SK-MEL-5 (cell line): ENCODE results near the gene VPS4B. TPM values are rescaled to one million over a fixed set of nuclear protein-coding genes. Genes with fewer than 3 reads are reported as not detected.

Experiments
- DNase-seq: peaks from one replicate; pipeline ENCODE4 v3.0.0-alpha.2; 2016; ENCODE audit warnings: low read depth, low spot score
- in situ Hi-C: cut with HindIII; loops from 2 replicates; pipeline ENCODE4 v1.10.0; 2016; ENCODE audit warnings: low sequenced_read_pairs, high pct_unique_total_duplicates, low pct_unique_long_range_greater_than_20kb
- total RNA-seq: library from RNA; depleted of rRNA; stranded (reverse); fragments of >200 nt; shearing (Covaris generic); gene quantifications from 2 replicates; pipeline ENCODE4 v1.2.3, GENCODE V29; 2014

The VPS4B gene
- total RNA-seq, 1 experiment from 2014 or later, result 51.4 TPM

- DNase-seq, result peak; percentile 72
- in situ Hi-C loops, result no loop called here
These were observed 17.1 kb upstream of the VPS4B start for GRCh38 chr18:63439334-63439733.

GRCh38 chr18:63438181-63438580, 15.9 kb upstream of the VPS4B start:
- DNase-seq, result no peak
- in situ Hi-C loops, result no loop called here

GRCh38 chr18:63433334-63433866, 11.1 kb upstream of the VPS4B start:
- in situ Hi-C loops, result no loop called here
- no peak for DNase-seq

- in situ Hi-C loops, result no loop called here
- no peak for DNase-seq
These were observed 8.9 kb upstream of the VPS4B start for GRCh38 chr18:63431180-63431579.

- in situ Hi-C loops, result no loop called here
- DNase-seq, result no peak
These were observed 8.2 kb upstream of the VPS4B start for GRCh38 chr18:63430526-63430925.

GRCh38 chr18:63427558-63427957, 5.3 kb upstream of the VPS4B start:
- DNase-seq, result no peak
- in situ Hi-C loops, result no loop called here

- no peak for DNase-seq
- in situ Hi-C loops, result no loop called here
These were observed 608 bp upstream of the VPS4B start for GRCh38 chr18:63422864-63423304.

- in situ Hi-C loops, result no loop called here
- no peak for DNase-seq
These were observed 762 bp downstream of the VPS4B start for GRCh38 chr18:63421514-63421913.

GRCh38 chr18:63412953-63413352, 9.3 kb downstream of the VPS4B start:
- in situ Hi-C loops, result no loop called here
- DNase-seq, result no peak

- no peak for DNase-seq
- in situ Hi-C loops, result no loop called here
These were observed 11.5 kb downstream of the VPS4B start for GRCh38 chr18:63410792-63411191.

GRCh38 chr18:63409301-63409700, 13.0 kb downstream of the VPS4B start:
- DNase-seq, result no peak
- in situ Hi-C loops, result no loop called here

- in situ Hi-C loops, result no loop called here
- DNase-seq, result no peak
These were observed 14.5 kb downstream of the VPS4B start for GRCh38 chr18:63407734-63408133.

- in situ Hi-C loops, result no loop called here
- no peak for DNase-seq
These were observed 16.3 kb downstream of the VPS4B start for GRCh38 chr18:63405986-63406385.

- no peak for DNase-seq
- in situ Hi-C loops, result no loop called here
These were observed 19.8 kb downstream of the VPS4B start for GRCh38 chr18:63402246-63403162.

GRCh38 chr18:63399300-63399699, 23.0 kb downstream of the VPS4B start:
- DNase-seq, result no peak
- in situ Hi-C loops, result no loop called here

- in situ Hi-C loops, result no loop called here
- no peak for DNase-seq
These were observed 24.9 kb downstream of the VPS4B start for GRCh38 chr18:63397349-63397748.

- DNase-seq, result no peak
- in situ Hi-C loops, result no loop called here
These were observed 26.8 kb downstream of the VPS4B start for GRCh38 chr18:63395503-63395902.

- DNase-seq, result no peak
- in situ Hi-C loops, result no loop called here
These were observed 27.3 kb downstream of the VPS4B start for GRCh38 chr18:63394954-63395353.

- in situ Hi-C loops, result no loop called here
- no peak for DNase-seq
These were observed 34.4 kb downstream of the VPS4B start for GRCh38 chr18:63387861-63388260.
